H9 (cell line): ENCODE data around the gene OR2H1. TPM values are rescaled to one million over a fixed set of nuclear protein-coding genes. Genes with fewer than 3 reads are reported as not detected.

Experiments
- DNase-seq: peaks from one replicate; pipeline ENCODE4 v3.0.0-alpha.2; 2017
- H2AFZ ChIP-seq: one replicate; pipeline ENCODE4 v1.6.1; 2013; ENCODE audit warnings: mild to moderate bottlenecking, low read length, control low read depth, moderate library complexity
- H2AK5ac ChIP-seq: 2 replicates; pipeline ENCODE4 v1.6.1; 2013; ENCODE audit warnings: low read length, control low read depth, mixed read lengths; ENCODE audit not compliant: insufficient read length
- H2BK120ac ChIP-seq: one replicate; pipeline ENCODE4 v1.6.1; 2013; ENCODE audit warnings: low read depth, mild to moderate bottlenecking, low read length, control low read depth, inconsistent platforms; ENCODE audit not compliant: poor library complexity, severe bottlenecking
- H2BK12ac ChIP-seq: 2 replicates; pipeline ENCODE4 v1.6.1; 2013; ENCODE audit warnings: low read length, control low read depth, mixed read lengths, low read depth; ENCODE audit not compliant: insufficient read length
- H2BK15ac ChIP-seq: 2 replicates; pipeline ENCODE4 v1.6.1; 2013; ENCODE audit warnings: low read depth, low read length, control low read depth
- H2BK20ac ChIP-seq: one replicate; pipeline ENCODE4 v1.6.1; 2013; ENCODE audit warnings: low read depth, mild to moderate bottlenecking, low read length, control low read depth, inconsistent platforms; ENCODE audit not compliant: poor library complexity, severe bottlenecking
- H2BK5ac ChIP-seq: 2 replicates; pipeline ENCODE4 v1.6.1; 2013; ENCODE audit warnings: low read length, control low read depth, mixed read lengths; ENCODE audit not compliant: insufficient read length
- H3K14ac ChIP-seq: 2 replicates; pipeline ENCODE4 v1.6.1; 2013; ENCODE audit warnings: low read length, control low read depth; ENCODE audit not compliant: insufficient read depth
- H3K18ac ChIP-seq: 2 replicates; pipeline ENCODE4 v1.6.1; 2013; ENCODE audit warnings: low read depth, mild to moderate bottlenecking, mixed read lengths, low read length, control low read depth; ENCODE audit not compliant: insufficient read length
- H3K23ac ChIP-seq: 2 replicates; pipeline ENCODE4 v1.6.1; 2013; ENCODE audit warnings: low read length, control low read depth, mixed read lengths, low read depth; ENCODE audit not compliant: insufficient read length
- H3K23me2 ChIP-seq: 2 replicates; pipeline ENCODE4 v1.6.1; 2013; ENCODE audit warnings: low read depth, mild to moderate bottlenecking, mixed read lengths, low read length, control low read depth; ENCODE audit not compliant: insufficient read length, poor library complexity, severe bottlenecking
- H3K27ac ChIP-seq: 2 replicates; pipeline ENCODE4 v1.5.1; 2013; ENCODE audit warnings: low read length, control low read depth, mixed read lengths, low read depth; ENCODE audit not compliant: insufficient read length
- H3K27me3 ChIP-seq: 2 replicates; pipeline ENCODE4 v1.6.1; 2013; ENCODE audit warnings: low read length, control low read depth, inconsistent platforms; ENCODE audit not compliant: insufficient read depth
- H3K4ac ChIP-seq: 2 replicates; pipeline ENCODE4 v1.6.1; 2013; ENCODE audit warnings: low read depth, mild to moderate bottlenecking, control low read depth, inconsistent platforms, low read length, moderate library complexity
- H3K4me1 ChIP-seq: 2 replicates; pipeline ENCODE4 v1.6.1; 2013; ENCODE audit warnings: low read length, control low read depth, inconsistent platforms; ENCODE audit not compliant: insufficient read depth
- H3K4me2 ChIP-seq: 2 replicates; pipeline ENCODE4 v1.6.1; 2013; ENCODE audit warnings: low read length, control low read depth, mixed read lengths; ENCODE audit not compliant: insufficient read length, insufficient read depth
- H3K56ac ChIP-seq: 2 replicates; pipeline ENCODE4 v1.6.1; 2013; ENCODE audit warnings: low read depth, mild to moderate bottlenecking, mixed read lengths, low read length, control low read depth; ENCODE audit not compliant: insufficient read length
- H3K79me1 ChIP-seq: 2 replicates; pipeline ENCODE4 v1.6.1; 2013; ENCODE audit warnings: low read depth, mild to moderate bottlenecking, moderate library complexity, low read length, control low read depth, inconsistent platforms; ENCODE audit not compliant: insufficient read depth, poor library complexity, severe bottlenecking
- H3K79me2 ChIP-seq: 2 replicates; pipeline ENCODE4 v1.6.1; 2013; ENCODE audit warnings: low read length, control low read depth, inconsistent platforms; ENCODE audit not compliant: insufficient read depth
- H3K9ac ChIP-seq: 2 replicates; pipeline ENCODE4 v1.6.1; 2013; ENCODE audit warnings: low read length, control low read depth, mixed read lengths; ENCODE audit not compliant: insufficient read length; ENCODE audit errors: extremely low read depth
- H3K9me3 ChIP-seq: one replicate; pipeline ENCODE4 v1.6.1; 2013; ENCODE audit warnings: low read depth, low read length, inconsistent platforms; ENCODE audit not compliant: control insufficient read depth
- H3T11ph ChIP-seq: one replicate; pipeline ENCODE4 v1.6.1; 2013; ENCODE audit warnings: mild to moderate bottlenecking, low read length, control low read depth, inconsistent platforms
- H4K20me1 ChIP-seq: one replicate; pipeline ENCODE4 v1.6.1; 2013; ENCODE audit not compliant: control insufficient read depth, insufficient read length, insufficient read depth
- H4K5ac ChIP-seq: 2 replicates; pipeline ENCODE4 v1.6.1; 2013; ENCODE audit warnings: low read depth, mild to moderate bottlenecking, mixed read lengths, low read length, control low read depth; ENCODE audit not compliant: insufficient read length
- H4K8ac ChIP-seq: replicated peaks from 2 replicates; pipeline ENCODE4 v1.6.1; 2013; ENCODE audit warnings: low read length, control low read depth, mixed read lengths, low read depth; ENCODE audit not compliant: insufficient read length
- H4K91ac ChIP-seq: 2 replicates; pipeline ENCODE4 v1.6.1; 2013; ENCODE audit warnings: low read depth, mild to moderate bottlenecking, moderate library complexity, mixed read lengths, low read length, control low read depth; ENCODE audit not compliant: insufficient read length
- H3K27ac Mint-ChIP-seq, 3 experiments: 2 replicates in 2 of 3; 3 replicates in 1 of 3; pipeline ENCODE4 v1.8.0; 2020 to 2021; ENCODE audit warnings: mixed read lengths in 3 of 3, mild to moderate bottlenecking in 1 of 3, moderate library complexity in 1 of 3
- H3K27me3 Mint-ChIP-seq: 2 replicates; pipeline ENCODE4 v1.8.0; 2021; ENCODE audit warnings: low read depth, mild to moderate bottlenecking, moderate library complexity, mixed read lengths
- H3K36me3 Mint-ChIP-seq, 3 experiments: 2 replicates in 2 of 3; 3 replicates in 1 of 3; pipeline ENCODE4 v1.8.0; 2020 to 2021; ENCODE audit warnings: low read depth in 3 of 3, mixed read lengths in 3 of 3; ENCODE audit not compliant: insufficient read depth in 1 of 3
- H3K4me1 Mint-ChIP-seq, 2 experiments: 2 replicates each; pipeline ENCODE4 v1.8.0; 2020; ENCODE audit warnings: mixed read lengths in 2 of 2
- H3K4me3 Mint-ChIP-seq, 2 experiments: 2 replicates in 1 of 2; 3 replicates in 1 of 2; pipeline ENCODE4 v1.8.0; 2020 to 2021; ENCODE audit warnings: mild to moderate bottlenecking in 2 of 2, mixed read lengths in 2 of 2, moderate library complexity in 1 of 2
- H3K9me3 Mint-ChIP-seq, 2 experiments: 2 replicates in 1 of 2; 3 replicates in 1 of 2; pipeline ENCODE4 v1.8.0; 2020; ENCODE audit warnings: mild to moderate bottlenecking in 2 of 2, mixed read lengths in 2 of 2, moderate library complexity in 1 of 2
- CTCF ChIP-seq: fragments of 200-600 bp; sonication (generic); conservative IDR thresholded peaks from 3 replicates; pipeline ENCODE4 v1.8.0; 2021; ENCODE audit warnings: antibody characterized with exemption, mild to moderate bottlenecking
- WGBS: extraction: QIAGEN DNeasy Blood & Tissue Kit; methylation state at CpG from one replicate; pipeline ENCODE4 v1.1.7; 2013; ENCODE audit warnings: missing lambda C conversion rate, low lambda C conversion rate, mixed read lengths; ENCODE audit not compliant: insufficient read length; ENCODE audit errors: extremely low coverage; 5-methylcytosine and 5-hydroxymethylcytosine counted together
- total RNA-seq: library from RNA; stranded (reverse); gene quantifications from 2 replicates; pipeline ENCODE4 v1.2.1, GENCODE V29; 2021

OR2H1 gene
- total RNA-seq, 1 experiment from 2014 or later, result not detected

- Histone ChIP-seq H2BK5ac (no peak overlapping the region), H3K14ac (no peak overlapping the region)
- H3K4me3 Mint-ChIP-seq, result no peak overlapping the region
Observed at GRCh38 chr6:29494131-29494530, 37.2 kb downstream of the OR2H1 start.

More at GRCh38 chr6:29494131-29494530, 37.2 kb downstream of the OR2H1 start:
- H2BK15ac ChIP-seq, result no peak overlapping the region
- H4K8ac ChIP-seq, result no peak overlapping the region
- no peak overlapping the region for H3K9ac ChIP-seq
- no peaks in the 10 kb centered on the region for H3K79me1 ChIP-seq
- WGBS, result no CpG with 5 or more reads among the region's 2 CpGs
- DNase-seq, result no peak
- H3K4ac ChIP-seq, result no peak overlapping the region
- no peak overlapping the region for H3K18ac ChIP-seq
- H2AK5ac ChIP-seq, result no peak overlapping the region
- no peak overlapping the region for H2AFZ ChIP-seq
- no peaks in the 10 kb centered on the region for H3K4me1 ChIP-seq
- H3K79me2 ChIP-seq, result no peaks in the 10 kb centered on the region
- no peaks in the 10 kb centered on the region for H3K9me3 ChIP-seq
- no peak overlapping the region for H3T11ph ChIP-seq
- Mint-ChIP-seq H3K27me3 (peaks cover 3% of the 10 kb centered on the region; the same call in 1 of the 2 replicates), H3K36me3 (no peaks in the 10 kb centered on the region), H3K4me1 (peaks cover 0 to 8% of the 10 kb centered on the region in 2 experiments; a peak in 3 of 4 replicates), H3K9me3 (no peaks in the 10 kb centered on the region; a peak in 1 of 5 replicates), H3K27ac (no peak overlapping the region)
- no peak overlapping the region for H3K23ac ChIP-seq
- no peak overlapping the region for H3K56ac ChIP-seq
- H3K27ac ChIP-seq, result no peak overlapping the region
- no peak overlapping the region for H2BK20ac ChIP-seq
- H3K27me3 ChIP-seq, result no peaks in the 10 kb centered on the region
- H4K20me1 ChIP-seq, result no peaks in the 10 kb centered on the region
- H2BK120ac ChIP-seq, result no peak overlapping the region
- H3K23me2 ChIP-seq, result no peaks in the 10 kb centered on the region
- no peak overlapping the region for H4K5ac ChIP-seq
- no peak overlapping the region for H3K4me2 ChIP-seq
- no peak overlapping the region for H2BK12ac ChIP-seq
- no peak for TF ChIP-seq CTCF
- H4K91ac ChIP-seq, result no peak overlapping the region
